HCT116 (cell line): ENCODE data around the gene ARHGEF17. TPM values are rescaled to one million over a fixed set of nuclear protein-coding genes. Genes with fewer than 3 reads are reported as not detected.
A peak's percentile ranks its signal among the peaks of the same experiment; 100 is the strongest.

Source experiments
- ATAC-seq: fragments of 200-7000 bp; cut with Tn5 transposase; 2 replicates; pipeline ENCODE4 v1.9.1; 2020; ENCODE audit warnings: mild to moderate bottlenecking, moderate library complexity
- BruUV-seq: library from RNA; stranded (reverse); fragments of 400-500 nt; replicated peaks from 2 replicates; lab custom pipeline; 2021; lab: Mats Ljungman, UMichigan
- CTCF ChIA-PET: fragments of 300-600 bp; sonication (Branson Sonifier 250); formaldehyde crosslinking; loops from one replicate; lab custom pipeline; 2021; ENCODE audit warnings: antibody characterized with exemption; lab: Charles Lee
- POLR2A ChIA-PET: fragments of 300-600, 350-600 bp; sonication (Branson Sonifier 250); formaldehyde crosslinking; loops from one replicate; lab custom pipeline; 2021; ENCODE audit warnings: antibody characterized with exemption; lab: Charles Lee
- RAD21 ChIA-PET, 2 experiments: fragments of 300-600 bp; sonication (Branson Sonifier 250); formaldehyde crosslinking; loops; one replicate each; lab custom pipeline; 2023; ENCODE audit warnings: low total read pairs in 2 of 2; ENCODE audit not compliant: uncharacterized antibody in 2 of 2, unreplicated experiment in 2 of 2, low non-redundant PET in 1 of 2; lab: Charles Lee
- DNase-seq: peaks from one replicate; pipeline ENCODE4 v3.0.0-alpha.2; 2010; ENCODE audit warnings: low read depth, low spot score
- H2AFZ ChIP-seq: fragments of 200-600 bp; shearing (Covaris generic), sonication (generic); 2 replicates; pipeline ENCODE4 v1.6.1; 2017; ENCODE audit warnings: low read depth, mixed run types, mixed read lengths, antibody characterized with exemption, low read length; ENCODE audit not compliant: poor library complexity, severe bottlenecking
- H3K27ac ChIP-seq: 2 replicates; pipeline ENCODE4 v1.5.1; 2012; ENCODE audit warnings: low read depth, low read length
- H3K27me3 ChIP-seq: fragments of 200-600 bp; sonication (generic); 2 replicates; pipeline ENCODE4 v1.6.1; 2016; ENCODE audit warnings: mixed run types, low read length, mixed read lengths; ENCODE audit not compliant: insufficient read depth
- H3K36me3 ChIP-seq, 2 experiments: fragments of 200-500 bp in 1 of 2; fragments of 200-600 bp in 1 of 2; sonication (Bioruptor generic) in 1 of 2; sonication (generic) in 1 of 2; 2 replicates each; pipeline versions ENCODE4 v1.5.1 to v1.6.1; 2014 to 2016; ENCODE audit warnings: low read length in 2 of 2, inconsistent platforms in 1 of 2, mixed read lengths in 1 of 2, mixed run types in 1 of 2; ENCODE audit not compliant: insufficient read depth in 2 of 2, control insufficient read depth in 1 of 2
- H3K4me1 ChIP-seq, 2 experiments: fragments of 200-600 bp in 1 of 2; sonication (generic) in 1 of 2; 2 replicates each; pipeline versions ENCODE4 v1.5.1 to v1.6.1; 2012 to 2017; ENCODE audit warnings: low read length in 2 of 2, inconsistent platforms in 1 of 2, mild to moderate bottlenecking in 1 of 2, mixed read lengths in 1 of 2, mixed run types in 1 of 2, moderate library complexity in 1 of 2; ENCODE audit not compliant: insufficient read depth in 2 of 2, control insufficient read depth in 1 of 2
- H3K4me2 ChIP-seq: fragments of 200-600 bp; sonication (generic); 2 replicates; pipeline ENCODE4 v1.6.1; 2017; ENCODE audit warnings: mixed run types, low read length, mixed read lengths
- H3K4me3 ChIP-seq, 2 experiments: fragments of 200-600 bp in 1 of 2; sonication (generic) in 1 of 2; replicated peaks in 1 of 2; 2 replicates each; pipeline ENCODE4 v1.5.1; 2011 to 2016; ENCODE audit warnings: low read length in 2 of 2, control low read depth in 1 of 2, low read depth in 1 of 2, mild to moderate bottlenecking in 1 of 2, mixed read lengths in 1 of 2, mixed run types in 1 of 2
- H3K79me2 ChIP-seq: fragments of 200-600 bp; sonication (generic); 2 replicates; pipeline ENCODE4 v1.6.1; 2017; ENCODE audit warnings: mild to moderate bottlenecking, mixed run types, low read length, moderate library complexity, mixed read lengths; ENCODE audit not compliant: insufficient read depth
- H3K9ac ChIP-seq: fragments of 200-600 bp; sonication (generic); 2 replicates; pipeline ENCODE4 v1.6.1; 2016; ENCODE audit warnings: low read length, mixed read lengths
- H3K9me2 ChIP-seq: fragments of 200-600 bp; sonication (generic), shearing (Covaris generic); 2 replicates; pipeline ENCODE4 v1.6.1; 2017; ENCODE audit warnings: mixed run types, mild to moderate bottlenecking, moderate library complexity; ENCODE audit not compliant: insufficient read depth
- H3K9me3 ChIP-seq, 2 experiments: fragments of 200-500 bp in 1 of 2; fragments of 200-600 bp in 1 of 2; sonication (Bioruptor generic) in 1 of 2; sonication (generic) in 1 of 2; 2 replicates each; pipeline ENCODE4 v1.6.1; 2014 to 2017; ENCODE audit warnings: low read length in 2 of 2, mixed read lengths in 2 of 2, inconsistent platforms in 1 of 2, low read depth in 1 of 2, mild to moderate bottlenecking in 1 of 2, mixed run types in 1 of 2, moderate library complexity in 1 of 2; ENCODE audit not compliant: control insufficient read depth in 1 of 2, insufficient read depth in 1 of 2
- H4K20me1 ChIP-seq: fragments of 200-600 bp; sonication (generic), shearing (Covaris generic); 2 replicates; pipeline ENCODE4 v1.6.1; 2017; ENCODE audit warnings: mixed run types, mild to moderate bottlenecking, moderate library complexity; ENCODE audit not compliant: insufficient read depth
- CEBPB ChIP-seq: IDR thresholded peaks from 2 replicates; pipeline ENCODE4 v1.6.1; 2012; ENCODE audit warnings: low read depth
- CTCF ChIP-seq, 3 experiments: fragments of 200-600 bp in 1 of 3; sonication (generic) in 1 of 3; IDR thresholded peaks in 2 of 3; conservative IDR thresholded peaks in 1 of 3; 2 replicates each; pipeline ENCODE4 v1.5.1; 2012 to 2017; ENCODE audit warnings: low read depth in 2 of 3, low read length in 2 of 3, antibody characterized with exemption in 1 of 3, borderline replicate concordance in 1 of 3, control low read depth in 1 of 3, mild to moderate bottlenecking in 1 of 3, mixed read lengths in 1 of 3, mixed run types in 1 of 3, moderate library complexity in 1 of 3; ENCODE audit not compliant: insufficient read depth in 1 of 3
- EGR1 ChIP-seq: IDR thresholded peaks from 2 replicates; pipeline ENCODE4 v1.6.1; 2012; ENCODE audit warnings: low read depth
- EZH2 ChIP-seq: fragments of 200-600 bp; sonication (generic); IDR thresholded peaks from 2 replicates; pipeline ENCODE4 v1.6.1; 2017; ENCODE audit warnings: antibody characterized with exemption, mixed run types
- MAX ChIP-seq: IDR thresholded peaks from 2 replicates; pipeline ENCODE4 v1.6.1; 2012
- SIN3A ChIP-seq: IDR thresholded peaks from 2 replicates; pipeline ENCODE4 v1.6.1; 2012; ENCODE audit warnings: low read depth
- SP1 ChIP-seq: IDR thresholded peaks from 2 replicates; pipeline ENCODE4 v1.6.1; 2012; ENCODE audit warnings: low read depth
- SRF ChIP-seq: IDR thresholded peaks from 2 replicates; pipeline ENCODE4 v1.6.1; 2012; ENCODE audit warnings: low read depth
- ZNF274 ChIP-seq: fragments of 200-500 bp; sonication (Bioruptor generic); IDR thresholded peaks from 2 replicates; pipeline ENCODE4 v1.6.1; 2014; ENCODE audit warnings: mild to moderate bottlenecking, low read depth, low read length, inconsistent platforms
- intact Hi-C: fragments of 100-400 bp; cut with micrococcal nuclease; formaldehyde crosslinking; loops from 2 replicates; pipeline ENCODE4 v1.10.0; 2022
- total RNA-seq: library from RNA; stranded (reverse); gene quantifications from one replicate; pipeline ENCODE4 v1.2.1, GENCODE V29; 2021; ENCODE audit not compliant: unreplicated experiment

ARHGEF17 gene
- total RNA-seq, 1 experiment from 2014 or later, result 18.2 TPM

GRCh38 chr11:73285721-73286120 lies 22.4 kb upstream of the ARHGEF17 start:
- Histone ChIP-seq H3K27me3 (0 out of 2 replicates have a peak, but pooled peaks cover 2% of the 10 kb centered on the region), H3K9me3 (no peaks in the 10 kb centered on the region), H3K4me2 (no peak overlapping the region), H3K9ac (no peak overlapping the region), H3K27ac (no peak overlapping the region), H3K36me3 (no peaks in the 10 kb centered on the region), H2AFZ (no peak overlapping the region), H3K4me3 (no peak overlapping the region), H3K4me1 (peaks cover 4 to 11% of the 10 kb centered on the region in 2 experiments; a peak in 2 of 4 replicates), H4K20me1 (no peaks in the 10 kb centered on the region), H3K79me2 (no peaks in the 10 kb centered on the region), H3K9me2 (no peaks in the 10 kb centered on the region)
- POLR2A ChIA-PET, result no interaction called here
- ATAC-seq (no peak), DNase-seq (no peak)
- no TSS peak for BruUV-seq
- CTCF ChIA-PET, result no interaction called here
- RAD21 ChIA-PET, result no interaction called here
- no peak for TF ChIP-seq SIN3A
- no peak for TF ChIP-seq ZNF274
- no peak for TF ChIP-seq SP1
- no peak for TF ChIP-seq MAX
- TF ChIP-seq SRF, result no peak
- no peak for TF ChIP-seq CEBPB
- intact Hi-C loops, result no loop called here

- CTCF ChIA-PET, result no interaction called here
Observed at GRCh38 chr11:73286240-73286810, 21.8 kb upstream of the ARHGEF17 start.

More at GRCh38 chr11:73286240-73286810, 21.8 kb upstream of the ARHGEF17 start:
- Histone ChIP-seq H3K4me1 (peaks cover 4 to 11% of the 10 kb centered on the region in 2 experiments; a peak in 2 of 4 replicates), H3K9me3 (no peaks in the 10 kb centered on the region), H3K9ac (no peak overlapping the region), H3K79me2 (no peaks in the 10 kb centered on the region), H3K36me3 (no peaks in the 10 kb centered on the region), H3K27ac (no peak overlapping the region), H3K4me2 (no peak overlapping the region), H3K9me2 (no peaks in the 10 kb centered on the region), H3K4me3 (no peak overlapping the region), H3K27me3 (0 out of 2 replicates have a peak, but pooled peaks cover 2% of the 10 kb centered on the region), H4K20me1 (no peaks in the 10 kb centered on the region), H2AFZ (no peak overlapping the region)
- ChIA-PET RAD21 (no interaction called here), POLR2A (no interaction called here)
- ATAC-seq (no peak), DNase-seq (no peak)
- no TSS peak for BruUV-seq
- intact Hi-C loops, result no loop called here
- TF ChIP-seq MAX (no peak), EZH2 (no peak), EGR1 (no peak), CTCF (IDR thresholded peaks at IDR 0.05 in 2 of 3, conservative IDR thresholded peaks at IDR 0.05 in 1 of 3; ENCODE audit: borderline replicate concordance in 1 of 3, insufficient read depth in 1 of 3, low read depth in 2 of 3, low read length in 2 of 3) (0 out of 6 replicates have a peak, but pooled peaks of 1 of the 3 experiments have one; percentile 11)
